ENCODE data around the gene KCNK18.
A peak's percentile ranks its signal among the peaks of the same experiment; 100 is the strongest.
"Not testable (repeated sequence)": the region's sequence is repeated elsewhere in the genome, so short reads cannot be mapped to it uniquely, and the experiment has no call there.

The KCNK18 gene

DNA sequence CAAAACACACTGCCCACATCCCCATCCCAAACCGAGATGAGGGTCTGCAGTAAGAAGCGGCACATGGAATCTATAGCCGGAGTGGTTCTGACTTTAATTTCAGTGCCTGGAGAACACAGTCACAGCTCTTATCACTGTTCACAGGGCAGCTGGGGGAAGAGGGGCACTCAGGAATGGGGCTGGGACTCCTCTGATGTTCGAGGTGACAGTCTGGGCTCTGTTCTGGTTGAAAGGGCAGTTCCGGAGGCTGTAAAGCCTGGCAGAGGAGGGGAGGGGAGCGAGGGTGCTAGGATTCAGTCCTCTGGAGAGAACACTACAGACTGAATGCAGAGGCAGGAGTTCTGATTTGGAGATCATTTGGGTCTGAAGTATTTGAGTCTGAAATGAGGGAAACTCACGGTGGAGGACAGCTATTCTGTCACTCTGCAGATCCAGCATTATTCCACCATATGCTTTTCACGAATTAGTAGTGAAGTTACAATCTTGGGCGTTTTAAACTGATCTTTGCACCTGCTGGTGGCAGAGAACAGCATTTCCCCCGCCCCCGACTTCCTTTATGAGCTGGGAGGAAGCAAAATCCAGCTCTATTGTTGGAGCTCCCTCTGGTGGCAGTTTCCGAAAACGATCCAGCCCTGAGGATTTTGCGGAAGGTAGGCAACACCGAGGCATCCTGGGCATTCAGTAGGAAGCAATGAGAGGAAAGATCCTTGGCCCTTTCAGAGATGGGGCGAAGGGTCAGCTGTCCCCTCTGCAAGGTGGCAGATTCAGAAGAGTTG is 22.7 kb upstream of the KCNK18 start:
- DNase-seq = peak; percentile 66

DNA sequence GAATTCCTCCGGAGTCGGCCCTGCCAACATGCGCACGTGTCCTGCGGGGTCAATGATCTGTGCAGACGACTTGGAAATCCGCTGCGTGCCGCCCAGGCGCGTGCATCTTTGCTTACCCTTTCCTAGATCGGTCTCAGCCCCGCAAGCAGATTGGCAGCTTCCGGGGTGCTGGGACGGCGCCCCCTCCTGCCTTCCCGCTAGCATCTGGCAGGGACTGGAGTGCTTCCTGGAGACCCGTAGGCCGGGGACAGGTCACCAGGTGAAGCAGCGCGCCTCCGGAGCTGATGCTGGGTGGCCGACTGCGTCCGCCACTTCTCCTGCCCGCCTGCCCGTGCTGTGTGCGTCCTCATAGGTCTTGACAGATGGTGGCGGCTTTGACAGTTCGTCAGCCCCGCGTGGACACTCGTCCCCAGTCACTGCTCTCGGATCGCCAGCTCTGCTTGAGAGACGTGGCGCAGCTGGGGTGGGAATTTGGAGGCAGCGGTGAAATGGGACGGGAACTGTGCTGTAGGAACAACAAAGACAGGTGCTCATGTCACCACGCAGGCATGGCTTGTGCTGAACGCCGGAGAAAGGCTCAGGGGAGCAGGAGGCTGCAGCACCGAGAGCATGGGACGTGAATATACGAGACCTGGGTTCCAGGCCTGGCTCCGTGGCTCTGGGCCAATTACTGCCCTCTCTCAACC is 21.9 kb upstream of the KCNK18 start:
- DNase-seq = no peak

DNA sequence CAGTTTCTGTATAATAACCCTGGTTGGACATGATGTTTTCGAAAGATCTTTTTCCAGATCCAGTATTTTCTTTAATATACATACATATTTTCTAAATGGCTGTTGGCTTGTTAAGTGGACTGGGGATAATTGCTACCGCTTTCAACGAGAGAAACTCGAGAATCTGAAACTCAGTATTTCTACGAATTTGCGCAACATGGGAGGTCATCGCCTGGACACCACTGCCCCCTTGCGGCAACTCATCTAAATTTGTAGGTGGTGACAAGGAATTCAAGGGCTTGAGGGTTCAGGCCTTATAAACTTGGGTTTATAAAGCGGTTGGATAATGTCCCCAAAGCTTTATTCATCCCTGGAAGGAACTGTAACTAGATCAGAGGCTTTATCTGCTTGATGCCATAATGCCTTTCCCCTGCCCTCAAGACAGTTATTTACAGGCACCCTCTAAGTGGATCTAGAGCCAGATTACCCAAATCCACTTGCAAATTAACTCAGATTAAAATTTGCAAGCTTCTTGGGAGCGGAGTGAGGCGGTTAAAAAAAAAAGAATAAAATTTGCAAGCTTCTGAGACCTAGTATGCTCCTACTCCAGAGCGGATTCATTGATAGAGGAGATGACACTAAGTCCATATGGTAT is 21.3 kb upstream of the KCNK18 start:
- DNase-seq = peak; percentile 50

DNA sequence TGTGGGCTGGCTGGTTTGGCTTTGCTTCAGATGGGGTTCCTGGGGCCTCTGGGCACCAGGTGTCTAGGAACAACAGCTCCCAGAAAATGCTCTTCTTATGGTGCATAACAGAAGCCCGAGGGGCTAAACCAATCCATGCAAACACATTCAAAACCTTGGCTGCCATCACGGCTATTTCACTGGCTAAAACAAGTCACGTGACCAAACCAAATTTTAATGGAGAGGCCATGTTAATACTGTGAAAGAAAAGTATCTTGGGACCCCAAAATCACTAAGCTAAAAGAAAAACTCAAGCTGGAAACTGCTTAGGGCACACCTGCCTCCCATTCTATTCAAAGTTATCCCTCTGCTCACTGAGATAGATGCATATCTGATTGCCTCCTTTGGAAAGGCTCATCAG is 19.1 kb upstream of the KCNK18 start:
- DNase-seq = no peak

DNA sequence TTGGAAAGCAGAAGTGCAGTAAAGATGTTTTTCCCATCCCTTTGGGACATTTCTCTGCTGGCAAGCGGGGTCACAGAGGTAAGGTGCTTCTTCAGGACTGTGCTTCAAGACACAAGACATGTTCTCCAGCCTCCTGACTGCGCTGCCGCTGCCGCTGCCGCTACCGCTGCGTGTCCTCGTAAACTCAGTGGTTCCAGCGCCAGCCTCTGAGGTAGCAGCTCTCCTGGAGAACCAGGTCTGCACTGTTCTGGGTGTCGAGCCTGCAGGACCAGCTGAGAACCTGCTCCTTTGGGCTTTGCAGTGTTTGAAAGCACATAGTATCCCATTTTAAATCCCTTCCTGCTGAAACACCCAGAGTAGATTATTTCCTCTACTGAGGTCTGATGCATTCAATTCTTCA is 13.0 kb upstream of the KCNK18 start:
- no peak for DNase-seq

DNA sequence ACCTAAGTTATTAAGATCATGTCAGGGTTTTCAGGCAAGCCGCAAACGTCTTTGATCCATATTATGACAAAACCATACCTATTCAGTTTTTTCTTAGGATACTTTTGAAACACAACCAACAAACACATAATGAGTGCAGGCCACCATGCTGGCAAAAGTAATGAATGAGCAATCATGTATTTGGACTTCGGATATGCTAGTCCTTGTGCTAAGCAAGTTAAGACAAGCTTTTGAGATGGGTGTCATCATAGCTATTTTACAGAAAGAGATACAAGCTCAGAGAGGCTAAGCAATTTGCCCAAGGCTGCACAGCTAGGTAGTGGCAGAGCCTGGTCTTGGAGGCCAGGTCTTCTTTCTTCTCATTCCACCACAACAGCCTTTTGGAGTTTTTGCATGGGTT is 12.5 kb upstream of the KCNK18 start:
- DNase-seq = no peak

DNA sequence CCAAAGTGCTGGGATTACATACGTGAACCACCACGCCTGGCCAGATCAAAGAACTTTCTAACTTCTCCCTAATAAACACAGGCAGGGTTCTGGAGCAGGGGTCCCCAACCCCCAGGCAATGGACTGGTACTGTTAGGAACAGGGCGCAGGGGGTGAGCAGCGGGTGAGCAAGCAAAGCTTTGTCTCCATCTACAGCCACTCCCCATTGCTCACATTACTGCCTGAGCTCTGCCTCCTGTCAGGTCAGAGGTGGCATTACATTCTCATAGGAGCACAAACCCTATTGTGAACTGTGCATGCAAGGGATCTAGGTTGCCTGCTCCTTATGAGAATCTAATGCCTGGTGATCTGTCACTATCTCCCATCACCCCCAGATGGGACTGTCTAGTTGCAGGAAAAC is 11.5 kb upstream of the KCNK18 start:
- not testable (repeated sequence) for DNase-seq

DNA sequence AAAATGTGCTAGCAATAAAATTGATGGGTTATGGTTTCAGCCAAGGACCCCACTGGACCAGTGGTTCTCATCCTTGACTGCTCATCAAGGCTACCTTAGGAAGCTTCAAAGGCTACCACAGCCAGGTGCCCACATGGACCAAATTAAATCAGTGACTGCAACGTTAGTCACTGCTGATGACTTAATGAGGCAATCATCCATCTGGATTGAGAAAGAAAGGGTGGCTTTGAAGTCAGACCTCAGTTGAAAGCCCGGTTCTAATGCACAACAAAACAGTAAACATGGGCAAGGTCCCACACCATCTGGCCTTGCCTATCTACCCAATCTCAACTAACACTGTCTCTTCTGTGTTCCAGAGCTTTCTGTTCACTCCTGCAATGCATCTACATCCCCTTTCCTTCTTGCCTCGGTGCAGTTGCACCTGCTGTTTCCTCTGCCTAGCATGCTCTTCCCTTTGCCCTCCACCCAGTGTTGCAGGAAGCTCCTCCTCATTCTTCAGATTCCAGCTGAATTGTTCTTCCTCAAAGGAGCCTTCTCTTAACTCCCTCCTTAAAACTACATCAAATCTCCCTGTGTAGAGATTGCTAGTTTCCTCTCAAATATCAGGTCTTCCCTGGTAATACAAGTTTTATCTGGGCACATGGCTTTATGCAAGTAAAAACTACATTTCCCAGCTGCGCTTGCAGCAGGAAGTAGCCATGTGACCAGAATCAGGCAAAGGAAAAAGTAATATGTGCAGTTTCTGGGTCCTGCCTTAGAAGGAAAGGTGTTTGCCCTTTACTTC is 10.3 kb upstream of the KCNK18 start:
- no peak for DNase-seq

DNA sequence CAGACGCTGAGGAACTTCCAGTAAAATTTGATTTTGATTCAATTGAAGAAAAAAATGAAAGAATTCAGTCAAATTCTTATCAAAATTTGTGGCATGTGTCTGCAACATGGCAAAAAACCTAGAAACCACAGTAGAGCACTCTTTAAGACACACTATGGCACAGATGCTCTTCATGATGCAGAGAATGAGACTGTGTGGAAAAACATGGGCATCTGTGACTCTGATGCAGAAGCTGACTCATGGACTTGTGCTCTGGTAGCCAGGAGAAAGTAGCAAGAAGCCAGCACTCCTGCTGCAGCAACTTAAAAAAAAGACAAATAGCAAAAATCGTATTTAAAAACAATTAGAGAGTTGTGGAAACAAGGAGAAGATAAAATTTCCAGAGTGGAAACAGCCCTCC is 8.9 kb upstream of the KCNK18 start:
- no peak for DNase-seq

DNA sequence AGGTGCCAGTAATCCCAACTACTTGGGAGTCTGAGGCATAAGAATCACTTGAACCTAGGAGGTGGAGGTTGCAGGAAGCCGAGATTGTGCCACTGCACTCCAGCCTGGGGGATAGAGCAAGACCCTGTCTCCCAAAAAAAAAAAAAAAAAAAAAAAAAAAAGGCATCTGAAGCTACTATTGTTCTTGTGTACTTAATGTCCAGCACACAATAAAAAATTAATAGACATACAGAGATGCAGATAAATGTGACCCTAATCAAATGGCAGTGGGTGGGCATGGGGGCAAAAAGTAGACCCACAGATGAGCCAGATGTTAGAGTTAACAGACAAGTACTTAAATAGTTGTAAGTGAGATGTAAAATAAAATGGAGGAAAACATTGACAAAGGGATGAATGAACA is 7.7 kb upstream of the KCNK18 start:
- no peak for DNase-seq

DNA sequence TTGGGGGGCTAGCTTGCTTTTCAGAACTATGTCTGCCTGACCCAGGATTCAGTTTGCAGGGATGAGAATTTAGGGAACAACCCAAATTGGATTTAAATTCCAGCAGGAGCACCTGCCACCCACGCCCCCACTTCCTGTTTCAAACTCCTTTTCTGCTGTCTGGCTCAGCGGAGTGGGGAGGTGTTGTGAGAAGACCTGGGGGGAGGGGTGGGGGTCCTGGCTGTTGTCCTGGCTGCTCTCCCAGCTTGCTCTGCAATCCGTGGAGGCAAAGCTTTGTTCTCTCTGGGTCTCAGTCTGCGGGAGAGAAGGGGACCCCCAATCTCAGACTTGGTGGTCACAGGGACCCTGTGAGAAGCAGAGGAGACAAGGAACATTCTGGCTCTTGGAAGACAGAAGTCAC is 799 bp downstream of the KCNK18 start:
- no peak for DNase-seq

DNA sequence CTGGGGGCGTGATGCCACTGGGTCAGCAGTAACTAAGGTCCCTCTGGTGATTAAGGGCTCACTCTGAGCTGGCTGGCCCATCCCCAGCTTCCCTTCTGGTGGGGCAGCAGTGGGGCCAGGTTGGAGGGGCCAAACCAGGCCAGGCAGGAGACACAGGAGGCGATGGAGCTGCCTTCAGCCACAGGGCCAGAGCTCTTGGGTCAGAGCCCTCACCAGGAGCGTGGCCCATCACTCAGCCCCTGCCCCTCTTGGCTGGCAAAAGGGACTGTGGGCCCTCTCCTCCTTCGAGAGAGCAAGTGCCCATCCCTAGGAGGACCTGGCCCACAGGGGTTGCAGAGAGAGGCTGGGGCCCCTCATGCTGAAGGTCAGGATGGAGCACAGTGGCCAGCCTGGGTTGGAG is 4.5 kb downstream of the KCNK18 start:
- DNase-seq = no peak

DNA sequence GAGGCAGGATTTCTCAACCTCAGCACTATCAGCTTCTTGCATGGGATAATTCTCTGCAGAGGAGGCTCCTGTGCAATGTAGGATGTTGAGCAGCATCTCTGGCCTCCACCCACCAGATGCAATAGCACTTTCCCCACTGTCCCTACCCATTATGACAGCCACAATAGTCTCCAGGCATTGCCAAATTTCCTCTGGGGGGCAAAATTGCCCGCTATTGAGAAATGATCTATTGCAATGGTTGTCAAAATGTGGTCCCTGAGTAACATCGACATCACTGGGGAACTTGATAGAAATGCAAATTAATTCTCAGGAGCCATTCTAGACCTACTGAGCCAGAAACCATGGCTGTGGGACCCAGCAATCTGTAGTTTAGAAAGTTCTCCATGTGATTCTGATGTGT is 7.0 kb downstream of the KCNK18 start:
- no peak for DNase-seq

DNA sequence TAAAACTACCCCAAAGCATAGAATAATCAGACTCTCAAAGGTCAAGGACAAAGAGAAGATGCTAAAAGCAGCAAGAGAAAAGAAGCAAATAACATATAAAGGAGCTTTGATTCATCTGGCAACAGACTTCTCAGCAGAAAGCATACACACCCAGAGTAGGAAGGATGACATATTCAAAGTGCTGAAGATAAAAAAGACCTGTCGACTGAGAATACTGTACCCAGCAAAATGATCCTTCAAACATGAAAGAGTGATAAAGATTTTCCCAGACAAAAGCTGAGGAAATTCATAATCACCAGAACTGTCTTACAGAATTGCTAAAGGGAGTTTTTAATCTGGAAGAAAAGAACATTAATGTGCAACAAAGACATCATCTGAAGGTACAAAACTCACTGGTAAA is 14.9 kb downstream of the KCNK18 start:
- no peak for DNase-seq

DNA sequence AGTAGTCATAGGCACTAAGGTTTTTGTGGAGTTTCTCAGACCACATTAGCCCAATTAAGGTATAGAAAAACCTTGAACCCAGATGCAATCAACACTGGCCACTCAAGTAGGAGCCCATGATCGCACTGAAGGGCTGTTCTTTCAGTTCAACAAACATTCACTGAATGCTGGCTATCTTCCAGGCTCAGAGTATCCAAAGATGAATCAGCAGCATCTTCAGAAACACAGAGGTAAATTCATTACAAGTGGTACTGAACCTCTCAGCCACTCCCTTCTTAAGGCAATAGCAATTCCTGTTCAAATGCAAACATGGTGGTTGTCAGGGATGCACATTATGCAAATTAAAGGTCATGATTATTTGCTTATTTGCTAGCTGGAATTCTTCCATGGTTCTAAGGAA is 17.1 kb downstream of the KCNK18 start:
- no peak for DNase-seq

DNA sequence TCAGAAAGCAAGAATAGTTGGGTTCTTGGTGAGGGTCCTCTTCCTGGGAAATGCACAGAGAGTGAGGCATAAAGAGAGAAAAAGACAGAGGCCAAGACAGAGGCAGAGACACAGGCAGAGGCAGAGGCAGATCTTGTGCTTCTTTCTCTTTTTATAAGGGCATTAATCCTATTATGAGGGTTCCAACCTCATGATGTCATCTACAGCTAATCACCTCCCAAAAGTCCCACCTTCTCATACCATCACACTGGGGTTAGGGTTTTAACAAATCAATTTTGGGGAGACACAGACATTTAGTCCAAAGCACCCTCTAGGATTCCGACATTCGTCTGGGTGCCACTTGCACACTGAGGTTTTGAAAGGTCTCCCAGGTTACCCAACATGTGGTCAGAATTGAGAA is 17.8 kb downstream of the KCNK18 start:
- DNase-seq = no peak

DNA sequence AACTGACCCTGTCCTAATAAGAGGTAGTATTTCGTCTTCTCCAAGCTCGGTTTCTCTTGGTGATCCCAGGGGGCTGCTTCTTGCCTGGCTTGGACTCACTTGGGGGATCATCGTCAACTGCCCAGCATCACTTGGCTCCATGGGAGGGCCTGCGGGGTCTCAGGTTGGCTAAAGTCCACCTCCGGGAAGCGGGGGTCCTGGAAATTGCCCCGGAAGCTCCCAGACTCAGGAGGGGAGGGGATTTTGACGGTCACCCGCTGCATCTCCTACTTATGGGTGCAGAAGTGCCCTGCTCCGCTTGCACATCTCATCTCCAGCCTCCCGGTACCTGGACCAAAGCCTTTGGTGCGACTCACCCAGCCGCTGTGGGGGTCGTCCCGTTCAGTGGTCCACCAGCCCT is 18.7 kb downstream of the KCNK18 start:
- DNase-seq = no peak

DNA sequence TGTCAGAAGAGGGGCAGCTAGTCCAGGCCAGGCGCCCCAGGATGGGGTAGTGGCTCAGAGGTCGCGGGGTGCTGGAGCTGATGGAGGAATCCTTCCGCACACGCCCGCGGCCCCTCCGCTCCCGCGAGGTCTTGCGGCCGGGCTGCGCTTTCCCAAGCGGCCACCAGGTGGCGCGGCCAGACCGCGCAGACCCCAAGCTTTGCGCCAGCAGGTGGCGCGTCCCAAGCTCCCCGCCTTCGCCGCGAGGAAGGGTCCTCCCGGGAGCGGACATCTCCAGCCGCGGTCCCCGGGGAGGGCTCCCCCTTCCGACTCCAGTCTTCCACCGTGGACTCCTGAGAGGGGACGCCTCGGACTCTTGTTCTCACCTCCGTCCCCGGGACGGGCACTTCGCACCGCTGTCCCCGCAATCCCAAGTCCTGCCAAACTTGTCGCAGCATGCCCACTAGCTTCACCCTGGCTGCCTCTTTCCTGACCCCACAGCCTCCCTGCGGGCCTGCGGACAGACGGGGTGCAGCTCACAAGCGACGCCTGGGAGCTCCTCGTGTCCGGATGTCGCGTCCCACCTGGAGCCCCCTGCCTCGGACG is 19.4 kb downstream of the KCNK18 start:
- DNase-seq = peak; percentile 23

DNA sequence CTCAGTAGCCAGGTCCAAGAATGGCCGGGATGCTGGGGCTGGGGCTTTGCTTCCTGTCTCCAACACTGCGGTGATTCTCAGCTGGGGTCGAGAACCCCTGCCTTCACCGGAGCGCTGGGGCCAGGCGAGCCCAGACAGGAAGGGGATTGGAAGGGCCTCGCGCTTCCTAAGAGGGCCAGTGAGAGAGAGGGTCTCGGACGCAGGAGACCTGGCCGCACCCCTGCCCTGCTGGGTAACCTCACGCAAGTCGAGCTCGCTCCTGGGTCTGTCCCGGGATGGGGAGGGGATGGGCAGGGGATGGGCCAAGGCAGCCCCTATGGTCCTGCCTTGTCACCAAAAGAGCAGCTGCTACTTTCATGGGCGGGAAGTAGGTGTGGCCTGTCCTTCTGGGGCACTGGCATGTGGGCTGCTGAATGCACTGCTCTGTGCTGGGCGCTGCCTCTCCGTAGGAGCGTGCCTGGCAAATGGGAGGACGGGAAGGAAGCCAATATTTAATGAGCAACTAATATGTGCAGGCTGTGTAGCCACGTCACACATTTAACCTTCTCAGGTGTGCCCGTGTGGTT is 20.0 kb downstream of the KCNK18 start:
- DNase-seq = no peak

DNA sequence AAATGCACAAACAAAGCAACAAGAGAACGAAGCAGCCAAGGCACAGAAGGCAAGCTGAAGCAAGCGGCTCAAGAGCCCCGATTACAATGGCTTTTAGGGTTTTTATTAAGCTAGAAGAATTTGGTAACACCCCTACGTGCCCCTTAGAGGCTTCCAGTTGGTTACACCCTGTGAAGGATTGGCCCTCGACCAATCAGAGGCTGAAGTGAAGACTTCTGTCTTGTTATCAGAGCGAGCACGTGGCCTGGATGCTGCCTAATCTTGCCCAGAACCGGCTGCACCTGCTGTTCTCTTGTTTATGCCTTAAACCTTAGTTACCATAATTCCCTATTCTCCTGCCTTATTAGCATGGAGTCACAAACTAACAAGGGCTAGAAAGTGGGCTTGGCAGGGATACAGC is 21.4 kb downstream of the KCNK18 start:
- no peak for DNase-seq

DNA sequence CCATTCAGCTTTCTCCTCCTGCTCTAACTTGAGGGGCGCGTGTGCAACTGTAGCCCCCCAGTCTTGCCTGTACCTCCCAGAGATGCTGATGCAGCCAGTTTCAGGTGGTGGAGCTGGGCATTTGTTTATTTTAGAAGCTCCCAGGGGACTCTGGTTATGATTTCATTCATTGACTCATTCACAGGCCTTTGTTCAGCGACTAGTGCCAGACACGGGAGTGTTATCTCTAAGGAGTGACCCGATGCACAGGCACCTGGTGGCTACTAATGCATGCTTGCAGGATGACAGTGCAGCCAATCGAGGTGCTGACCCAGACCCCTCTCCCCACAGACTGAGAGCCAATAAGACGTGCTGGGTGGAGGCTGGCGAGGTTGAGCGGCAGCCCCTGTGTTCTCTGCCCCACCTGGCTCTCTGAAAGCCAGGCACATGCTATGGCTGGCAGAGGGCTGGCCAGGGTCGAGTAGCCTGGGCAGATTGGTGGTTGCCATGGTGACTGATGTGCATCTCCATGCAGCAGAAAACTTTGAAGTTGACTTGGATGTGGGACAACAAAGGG is 23.9 kb downstream of the KCNK18 start:
- no peak for DNase-seq

DNA sequence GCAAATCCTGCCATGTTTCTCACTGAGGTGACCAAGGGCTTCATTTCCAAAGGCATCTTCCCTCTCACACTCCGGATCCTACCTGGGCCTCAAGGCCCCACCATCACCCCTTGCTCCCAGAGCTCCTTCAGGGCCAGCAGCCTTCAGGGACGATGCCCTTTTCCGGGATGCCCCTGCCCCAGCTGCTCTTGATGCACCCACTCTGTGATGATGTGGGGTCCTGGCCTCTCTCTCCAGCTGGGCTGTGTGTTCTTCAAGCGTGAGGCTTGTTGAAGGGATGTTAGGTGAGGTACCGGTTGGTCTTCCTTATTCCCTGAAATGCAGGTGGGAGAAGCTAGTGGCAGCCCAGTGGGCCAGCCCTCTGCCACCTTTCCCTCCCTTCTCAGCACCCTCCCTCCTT is 25.3 kb downstream of the KCNK18 start:
- DNase-seq = no peak
